RCC 7860 (cell line): ENCODE measurements around the gene KLHL13.
"Not testable (repeated sequence)": the region's sequence is repeated elsewhere in the genome, so short reads cannot be mapped to it uniquely, and the experiment has no call there.

Experiments used
- DNase-seq: peaks from one replicate; pipeline ENCODE4 v3.0.0-alpha.2; 2015; ENCODE audit warnings: low spot score
- FAIRE-seq: peaks from 2 replicates; lab custom pipeline; 2012; peaks lifted over from hg19 to GRCh38; lab: Jason Lieb, UNC

KLHL13 gene

GRCh38 chrX:117996408-117996807 lies 120.2 kb downstream of the KLHL13 start:
- DNase-seq (no peak), FAIRE-seq (no peak)

- no peak for DNase-seq
- no peak for FAIRE-seq
Measured at GRCh38 chrX:117995378-117995777, 121.2 kb downstream of the KLHL13 start.

GRCh38 chrX:117992192-117992723 lies 124.4 kb downstream of the KLHL13 start:
- DNase-seq, result no peak
- no peak for FAIRE-seq

GRCh38 chrX:117990438-117990837 lies 126.2 kb downstream of the KLHL13 start:
- DNase-seq, result peak; percentile 35
- peak; percentile 77 for FAIRE-seq

- FAIRE-seq, result peak; percentile 82
- DNase-seq, result peak; percentile 38
Measured at GRCh38 chrX:117989512-117989911, 127.1 kb downstream of the KLHL13 start.

- DNase-seq (no peak), FAIRE-seq (no peak)
Measured at GRCh38 chrX:117987373-117987772, 129.2 kb downstream of the KLHL13 start.

GRCh38 chrX:117985241-117985640 lies 131.4 kb downstream of the KLHL13 start:
- FAIRE-seq (no peak), DNase-seq (no peak)

GRCh38 chrX:117982694-117983392 lies 133.8 kb downstream of the KLHL13 start:
- no peak for FAIRE-seq
- no peak for DNase-seq

DNA sequence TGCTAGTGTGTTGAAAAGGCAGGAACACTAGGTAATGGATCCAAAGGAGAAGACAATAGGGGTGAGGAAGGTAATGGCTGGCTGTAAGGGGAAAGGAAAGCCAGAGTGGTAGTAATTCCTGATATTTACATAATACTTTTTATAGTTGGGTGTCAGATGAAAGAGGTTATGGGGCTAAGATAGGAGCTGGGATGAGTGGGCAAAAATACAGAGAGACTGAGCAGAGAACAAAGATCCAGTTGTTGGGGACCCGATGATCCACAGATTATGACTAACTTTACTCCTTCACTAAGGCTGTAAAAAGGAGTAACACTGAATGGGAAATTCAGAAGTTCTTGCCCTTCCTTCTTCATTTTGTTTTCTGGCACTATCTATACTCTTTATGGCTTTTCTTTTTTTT lies 138.2 kb downstream of the KLHL13 start:
- DNase-seq, result no peak
- no peak for FAIRE-seq

DNA sequence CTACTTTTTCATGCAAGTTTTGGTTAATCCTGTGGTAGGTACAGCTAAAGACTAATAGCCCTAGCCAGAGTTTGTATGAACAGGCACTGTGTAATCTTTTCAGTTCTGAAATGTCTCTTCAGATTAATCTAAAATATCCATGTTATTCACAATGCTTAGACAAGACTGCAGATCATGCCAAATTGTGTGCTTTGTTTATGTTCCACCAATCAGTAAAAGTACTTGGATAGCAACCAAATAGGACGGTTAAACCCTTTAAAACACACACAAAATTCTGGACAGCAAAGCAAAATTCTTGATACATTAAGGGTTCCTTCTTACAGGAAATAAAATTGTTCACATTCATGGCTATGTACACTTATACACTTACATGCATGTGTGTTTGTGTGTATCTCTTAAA lies 139.1 kb downstream of the KLHL13 start:
- no peak for FAIRE-seq
- no peak for DNase-seq

GRCh38 chrX:117973110-117973807 lies 143.4 kb downstream of the KLHL13 start:
- FAIRE-seq, result no peak
- no peak for DNase-seq

- DNase-seq (no peak), FAIRE-seq (no peak)
Measured at GRCh38 chrX:117972711-117973109, 143.9 kb downstream of the KLHL13 start.

- DNase-seq (no peak), FAIRE-seq (no peak)
Measured at GRCh38 chrX:117969782-117970181, 146.8 kb downstream of the KLHL13 start.

DNA sequence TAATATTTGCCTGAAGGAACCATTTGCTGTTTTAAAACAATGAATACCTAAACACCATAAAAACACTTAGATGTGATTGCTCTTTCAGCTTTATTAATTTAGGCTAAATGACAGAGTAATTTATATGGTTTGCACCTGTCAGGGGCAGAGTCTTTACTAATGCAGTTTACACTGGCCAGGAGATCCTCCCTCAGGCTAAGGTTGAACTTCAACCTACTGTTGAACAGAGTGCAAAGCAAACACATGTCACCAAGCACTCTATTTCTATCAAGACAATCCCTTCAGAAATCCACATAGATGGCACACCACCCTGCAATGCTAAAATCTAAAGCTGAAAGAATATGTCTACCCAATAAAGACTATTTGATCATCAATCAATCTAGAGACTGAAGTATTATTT lies 147.3 kb downstream of the KLHL13 start:
- FAIRE-seq (no peak), DNase-seq (no peak)

GRCh38 chrX:117959045-117959444 lies 157.6 kb downstream of the KLHL13 start:
- no peak for FAIRE-seq
- DNase-seq, result no peak

GRCh38 chrX:117957128-117957527 lies 159.5 kb downstream of the KLHL13 start:
- FAIRE-seq, result no peak
- DNase-seq, result no peak

DNA sequence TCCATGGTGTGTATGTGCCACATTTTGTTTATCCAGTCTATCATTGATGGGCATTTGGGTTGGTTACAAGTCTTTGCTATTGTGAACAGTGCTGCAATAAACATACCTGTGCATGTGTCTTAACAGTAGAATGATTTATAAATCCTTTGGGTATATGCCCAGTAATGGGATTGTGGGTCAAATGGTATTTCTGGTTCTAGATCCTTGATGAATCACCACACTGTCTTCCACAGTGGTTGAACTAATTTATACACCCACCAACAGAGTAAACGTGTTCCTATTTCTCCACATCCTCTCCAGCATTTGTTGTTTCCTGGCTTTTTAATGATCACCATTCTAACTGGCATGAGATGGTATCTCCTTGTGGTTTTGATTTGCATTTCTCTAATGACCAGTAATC lies 177.3 kb downstream of the KLHL13 start:
- FAIRE-seq, DNase-seq: not testable (repeated sequence)

- DNase-seq (no peak), FAIRE-seq (no peak)
Measured at GRCh38 chrX:117936118-117936517, 180.5 kb downstream of the KLHL13 start.

GRCh38 chrX:117930116-117930515 lies 186.5 kb downstream of the KLHL13 start:
- not testable (repeated sequence) for FAIRE-seq, DNase-seq

DNA sequence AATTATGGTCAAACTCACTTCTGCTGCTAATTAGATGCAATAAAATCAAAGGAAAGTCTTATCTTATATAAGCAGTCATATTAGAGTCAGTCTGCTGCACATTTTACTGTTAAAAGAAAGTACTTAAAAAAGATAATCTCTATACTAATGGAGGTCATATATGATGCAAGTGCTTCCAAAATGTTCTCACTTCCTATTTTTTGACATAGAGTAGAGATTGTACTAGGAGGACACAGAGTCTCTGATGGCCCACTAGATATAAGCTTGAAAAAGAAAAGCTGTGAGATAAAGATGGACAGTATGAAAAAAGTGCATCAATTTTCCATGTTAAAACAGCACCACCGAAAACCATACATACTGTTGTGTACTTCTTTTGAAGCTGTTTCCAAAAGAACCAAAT lies 196.9 kb downstream of the KLHL13 start:
- no peak for DNase-seq
- FAIRE-seq, result no peak

- no peak for FAIRE-seq
- DNase-seq, result no peak
Measured at GRCh38 chrX:117910216-117910615, 206.4 kb downstream of the KLHL13 start.

- FAIRE-seq, result no peak
- no peak for DNase-seq
Measured at GRCh38 chrX:117898226-117898625, 218.4 kb downstream of the KLHL13 start.
